Sigmoid colon (tissue), 7 donors: ENCODE results near the gene C1QTNF1. TPM values are rescaled to one million over a fixed set of nuclear protein-coding genes. Genes with fewer than 3 reads are reported as not detected.

ENCODE experiments used
- DNase-seq: peaks from one replicate; pipeline ENCODE4 v3.0.0-alpha.2; 2019
- H3K27ac ChIP-seq, 4 donors: fragments of 200-600 bp; sonication (generic); one replicate each; pipeline ENCODE4 v1.5.1; 2016 to 2019; ENCODE audit warnings: mild to moderate bottlenecking in 1 of 4
- H3K27me3 ChIP-seq, 3 donors: fragments of 200-600 bp; sonication (generic); one replicate each; pipeline ENCODE4 v1.5.1; 2019; ENCODE audit warnings: mild to moderate bottlenecking in 1 of 3
- H3K36me3 ChIP-seq, 4 donors: fragments of 200-600 bp; sonication (generic); one replicate each; pipeline ENCODE4 v1.5.1; 2016 to 2019
- H3K4me1 ChIP-seq, 4 donors: fragments of 200-600 bp; sonication (generic); one replicate each; pipeline ENCODE4 v1.5.1; 2017 to 2019
- H3K4me3 ChIP-seq, 4 donors: fragments of 200-600 bp; sonication (generic); one replicate each; pipeline ENCODE4 v1.5.1; 2017 to 2019; ENCODE audit warnings: mild to moderate bottlenecking in 2 of 4, moderate library complexity in 1 of 4
- H3K9me3 ChIP-seq, 4 donors: fragments of 200-600 bp in 3 of 4; sonication (generic) in 3 of 4; one replicate each; pipeline versions ENCODE4 v1.5.1 to v1.6.1; 2013 to 2019
- EP300 ChIP-seq, 4 donors: sonication (generic); formaldehyde crosslinking; IDR thresholded peaks; one replicate each; pipeline ENCODE4 v1.6.1; 2017; ENCODE audit warnings: antibody characterized with exemption in 4 of 4
- POLR2A ChIP-seq, 2 donors: fragments of 450-650 bp; IDR thresholded peaks; one replicate each; pipeline ENCODE4 v1.6.1; 2016; ENCODE audit warnings: antibody characterized with exemption in 2 of 2, mild to moderate bottlenecking in 2 of 2, moderate library complexity in 2 of 2
- POLR2AphosphoS5 ChIP-seq, 4 donors: sonication (generic); formaldehyde crosslinking; IDR thresholded peaks; one replicate each; pipeline ENCODE4 v1.6.1; 2017; ENCODE audit warnings: antibody characterized with exemption in 4 of 4
- WGBS, 2 donors: extraction: QIAGEN DNeasy Blood & Tissue Kit; methylation state at CpG; one replicate each; pipeline ENCODE4 v1.1.7; 2013; 5-methylcytosine and 5-hydroxymethylcytosine counted together
- intact Hi-C: fragments of 100-400 bp; cut with DNase I; formaldehyde crosslinking; loops from one replicate; pipeline ENCODE4 v1.15.1; 2023
- polyA plus RNA-seq, 3 donors: library from polyadenylated mRNA; stranded (reverse); fragments of 200-250 nt; gene quantifications; one replicate each; pipeline ENCODE4 v1.2.3, GENCODE V29; 2013
- total RNA-seq, 4 donors: library from RNA; depleted of rRNA; stranded (reverse); fragments of >200 nt; gene quantifications; one replicate each; pipeline ENCODE4 v1.1.0, GENCODE V29; 2016
- TF ChIP-seq, protein P1 (sequence below), 4 experiments: fragments of 450-650 bp in 3 of 4; fragments of 200-600 bp in 1 of 4; IDR thresholded peaks; one replicate each; pipeline ENCODE4 v1.5.1; 2016 to 2019; ENCODE audit warnings: antibody characterized with exemption in 4 of 4, mild to moderate bottlenecking in 3 of 4, moderate library complexity in 2 of 4
- donor health status: healthy with polysubstance abuse.
- donor health status: Bipolar disorder and iron deficiency.
- donor health status: healthy.

Gene C1QTNF1
- total and polyA plus RNA-seq, 7 donors: 1.4 to 34.6 (median 23.9) TPM

GRCh38 chr17:79035686-79036085 lies 11.7 kb downstream of the C1QTNF1 start:
- H3K36me3 ChIP-seq: no peaks in the 10 kb centered on the region
- no peaks in the 10 kb centered on the region for H3K9me3 ChIP-seq
- peaks cover 0 to 26% (median 7%) of the 10 kb centered on the region in 4 donors for H3K4me1 ChIP-seq
- 93 to 98% methylated on average over 6 of the region's 6 CpGs for WGBS, 2 donors
- H3K27me3 ChIP-seq: no peaks in the 10 kb centered on the region
- no peak overlapping the region for H3K4me3 ChIP-seq
- TF ChIP-seq POLR2A (IDR thresholded peaks at IDR 0.05): no peak
- no peak for DNase-seq
- intact Hi-C loops: no loop called here
- peak overlapping the region in 2 of 4 donors; percentile 13 to 56 for H3K27ac ChIP-seq

DNA sequence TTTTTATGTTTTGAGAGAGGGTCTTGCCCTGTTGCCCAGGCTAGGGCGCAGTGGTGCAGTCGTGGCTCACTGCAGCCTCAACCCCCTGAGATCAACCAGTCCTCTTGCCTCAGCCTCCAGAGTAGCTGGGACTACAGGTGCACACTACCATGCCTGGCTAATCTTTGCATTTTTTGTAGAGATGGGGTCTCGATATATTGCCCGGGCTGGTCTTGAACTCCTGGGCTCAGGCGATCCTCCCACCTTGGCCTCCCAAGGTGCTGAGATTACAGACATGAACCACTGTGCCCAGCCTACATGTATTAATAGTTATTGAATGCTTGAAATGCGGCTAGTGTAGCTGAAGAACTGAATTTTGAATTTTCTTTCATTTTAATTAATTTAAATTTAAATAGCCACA lies 12.2 kb downstream of the C1QTNF1 start:
- 96% methylated on average over 6 of the region's 6 CpGs for WGBS, 2 donors
- intact Hi-C loops: no loop called here
- H3K9me3 ChIP-seq: no peaks in the 10 kb centered on the region
- no peaks in the 10 kb centered on the region for H3K36me3 ChIP-seq
- no peaks in the 10 kb centered on the region for H3K27me3 ChIP-seq
- TF ChIP-seq POLR2A (IDR thresholded peaks at IDR 0.05) (no peak), EP300 (IDR thresholded peaks at IDR 0.05) (no peak), POLR2AphosphoS5 (IDR thresholded peaks at IDR 0.05) (no peak)
- TF ChIP-seq, protein P1, sequence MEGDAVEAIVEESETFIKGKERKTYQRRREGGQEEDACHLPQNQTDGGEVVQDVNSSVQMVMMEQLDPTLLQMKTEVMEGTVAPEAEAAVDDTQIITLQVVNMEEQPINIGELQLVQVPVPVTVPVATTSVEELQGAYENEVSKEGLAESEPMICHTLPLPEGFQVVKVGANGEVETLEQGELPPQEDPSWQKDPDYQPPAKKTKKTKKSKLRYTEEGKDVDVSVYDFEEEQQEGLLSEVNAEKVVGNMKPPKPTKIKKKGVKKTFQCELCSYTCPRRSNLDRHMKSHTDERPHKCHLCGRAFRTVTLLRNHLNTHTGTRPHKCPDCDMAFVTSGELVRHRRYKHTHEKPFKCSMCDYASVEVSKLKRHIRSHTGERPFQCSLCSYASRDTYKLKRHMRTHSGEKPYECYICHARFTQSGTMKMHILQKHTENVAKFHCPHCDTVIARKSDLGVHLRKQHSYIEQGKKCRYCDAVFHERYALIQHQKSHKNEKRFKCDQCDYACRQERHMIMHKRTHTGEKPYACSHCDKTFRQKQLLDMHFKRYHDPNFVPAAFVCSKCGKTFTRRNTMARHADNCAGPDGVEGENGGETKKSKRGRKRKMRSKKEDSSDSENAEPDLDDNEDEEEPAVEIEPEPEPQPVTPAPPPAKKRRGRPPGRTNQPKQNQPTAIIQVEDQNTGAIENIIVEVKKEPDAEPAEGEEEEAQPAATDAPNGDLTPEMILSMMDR (IDR thresholded peaks at IDR 0.05): no peak
- peak; percentile 19 for DNase-seq
- H3K4me1 ChIP-seq: peaks cover 0 to 26% (median 7%) of the 10 kb centered on the region in 4 donors
- H3K27ac ChIP-seq: peak overlapping the region; percentile 13 to 56 (median 36)
- H3K4me3 ChIP-seq: no peak overlapping the region

- H3K9me3 ChIP-seq: no peaks in the 10 kb centered on the region
- no peak overlapping the region for H3K4me3 ChIP-seq
- no peaks in the 10 kb centered on the region for H3K27me3 ChIP-seq
- peak in 3 of 4 donors; percentile 8 to 68 (median 34) for TF ChIP-seq POLR2AphosphoS5 (IDR thresholded peaks at IDR 0.05)
- no peak for TF ChIP-seq EP300 (IDR thresholded peaks at IDR 0.05)
- peak overlapping the region; percentile 28 to 56 (median 42) for H3K27ac ChIP-seq
- H3K4me1 ChIP-seq: peaks cover 0 to 26% (median 7%) of the 10 kb centered on the region in 4 donors
- DNase-seq: peak; percentile 65
- 66 to 75% methylated on average over 3 of the region's 3 CpGs for WGBS, 2 donors
- intact Hi-C loops: no loop called here
- no peaks in the 10 kb centered on the region for H3K36me3 ChIP-seq
These were observed 12.6 kb downstream of the C1QTNF1 start for GRCh38 chr17:79036596-79036995.

DNA sequence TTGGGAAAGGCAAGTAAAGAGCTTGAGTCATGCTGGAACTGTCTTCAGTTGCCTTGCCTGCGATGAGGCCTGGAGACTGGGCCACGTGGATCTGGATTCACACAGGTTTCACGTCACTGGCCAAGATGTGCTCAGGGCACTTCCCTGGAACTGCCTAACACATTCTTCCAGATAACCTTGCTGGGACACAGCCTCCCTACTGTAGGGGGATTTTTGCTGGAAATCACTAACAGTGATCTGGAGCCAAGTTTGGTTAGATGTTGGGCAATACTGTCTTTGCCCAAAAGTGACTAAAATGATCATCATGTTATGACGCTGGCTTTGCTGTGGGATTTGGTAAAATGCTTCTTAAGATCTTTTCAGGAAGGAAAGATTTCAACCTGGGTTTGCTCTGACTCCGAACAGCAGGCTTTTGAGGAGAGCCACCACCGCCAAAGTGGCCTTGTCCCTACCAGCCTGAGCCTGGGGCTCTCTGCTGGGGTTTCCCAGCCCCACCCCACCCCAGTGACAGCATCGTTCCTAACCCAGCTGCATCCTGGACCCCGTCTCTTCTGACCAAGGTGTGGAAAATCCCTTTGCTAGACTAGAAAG lies 14.7 kb downstream of the C1QTNF1 start:
- Histone ChIP-seq H3K36me3 (no peaks in the 10 kb centered on the region), H3K9me3 (no peaks in the 10 kb centered on the region), H3K27ac (peak overlapping the region in 3 of 4 donors; percentile 31 to 69 (median 53)), H3K27me3 (no peaks in the 10 kb centered on the region), H3K4me3 (no peak overlapping the region), H3K4me1 (peaks cover 0 to 23% (median 4%) of the 10 kb centered on the region in 4 donors)
- peak; percentile 87 for DNase-seq
- TF ChIP-seq, protein P1 (IDR thresholded peaks at IDR 0.05): no peak
- TF ChIP-seq POLR2A (IDR thresholded peaks at IDR 0.05) (no peak), POLR2AphosphoS5 (IDR thresholded peaks at IDR 0.05) (peak in 3 of 4 donors; percentile 30 to 57 (median 34))
- WGBS, 2 donors: 77 to 85% methylated on average over 8 of the region's 8 CpGs
- intact Hi-C loops: no loop called here

GRCh38 chr17:79039171-79039570 lies 15.2 kb downstream of the C1QTNF1 start:
- DNase-seq: peak; percentile 36
- intact Hi-C loops: no loop called here
- TF ChIP-seq POLR2A (IDR thresholded peaks at IDR 0.05) (no peak), EP300 (IDR thresholded peaks at IDR 0.05) (no peak), POLR2AphosphoS5 (IDR thresholded peaks at IDR 0.05) (no peak)
- TF ChIP-seq, protein P1 (IDR thresholded peaks at IDR 0.05): no peak
- Histone ChIP-seq H3K4me3 (no peak overlapping the region), H3K36me3 (no peaks in the 10 kb centered on the region), H3K27ac (peak overlapping the region in 3 of 4 donors; percentile 31 to 69 (median 53)), H3K4me1 (peaks cover 0 to 18% (median 2%) of the 10 kb centered on the region in 4 donors), H3K9me3 (no peaks in the 10 kb centered on the region), H3K27me3 (no peaks in the 10 kb centered on the region)
- WGBS, 2 donors: 94 to 96% methylated on average over 8 of the region's 8 CpGs
